ENCODE data around the gene ERC2. TPM values are rescaled to one million over a fixed set of nuclear protein-coding genes. Genes with fewer than 3 reads are reported as not detected.

Gene ERC2
- total and polyA plus RNA-seq, 2 of the 8 experiments (the other 6 are each of a cell fraction or from before 2014, with no cell fraction given): 16.4 to 22.8 TPM

- no peak overlapping the region for H2BK5ac ChIP-seq (ENCODE audit: low read depth, low read length)
- H3K9me3 ChIP-seq (ENCODE audit: insufficient read depth in 2 of 2, low read depth in 1 of 2, low read length in 1 of 2): no peaks in the 10 kb centered on the region
- no peaks in the 10 kb centered on the region for H3K79me2 ChIP-seq (ENCODE audit: control insufficient read depth in 1 of 2, insufficient read depth in 2 of 2, low read length in 2 of 2)
- H2BK15ac ChIP-seq (ENCODE audit: low read length): no peak overlapping the region
- DNase-seq (ENCODE audit: low read depth in 1 of 2, low spot score in 2 of 2): peak in 1 of 2 experiments; percentile 43
- no peak overlapping the region for H4K91ac ChIP-seq (replicated peaks; ENCODE audit: insufficient read length, low read length)
- H3K79me1 ChIP-seq (ENCODE audit: low read depth, low read length): no peaks in the 10 kb centered on the region
- no peak overlapping the region for H2BK120ac ChIP-seq (replicated peaks; ENCODE audit: low read depth, low read length)
- no peak overlapping the region for H3K23ac ChIP-seq (ENCODE audit: insufficient read length)
- no peak overlapping the region for H3K56ac ChIP-seq (replicated peaks; ENCODE audit: insufficient read length, low read depth, low read length)
- no peak overlapping the region for H2BK20ac ChIP-seq (ENCODE audit: low read length)
- no peak overlapping the region; a peak in 2 of 7 replicates for H3K9ac ChIP-seq (replicated peaks in 1 of 4; ENCODE audit: extremely low read depth in 1 of 4, low read depth in 3 of 4, low read length in 3 of 4)
- no peak overlapping the region for H2AFZ ChIP-seq (ENCODE audit: low read length)
- H3K4me1 ChIP-seq (replicated peaks in 1 of 4; ENCODE audit: control insufficient read depth in 3 of 4, insufficient read depth in 4 of 4, low read length in 3 of 4): peaks cover 0 to 13% (median 6%) of the 10 kb centered on the region in 4 experiments; a peak in 3 of 7 replicates
- H3K23me2 ChIP-seq (ENCODE audit: low read depth, low read length): no peaks in the 10 kb centered on the region
- H4K20me1 ChIP-seq (replicated peaks in 1 of 2; ENCODE audit: control insufficient read depth in 1 of 2, insufficient read depth in 2 of 2, low read length in 2 of 2): no peaks in the 10 kb centered on the region
- no peaks in the 10 kb centered on the region for H3K27me3 ChIP-seq (replicated peaks in 1 of 4; ENCODE audit: control insufficient read depth in 3 of 4, extremely low read depth in 1 of 4, insufficient read depth in 3 of 4, low read length in 3 of 4)
- H3K18ac ChIP-seq (ENCODE audit: extremely low read depth, low read length): no peak overlapping the region
- POLR2A ChIA-PET (ENCODE audit: partially characterized antibody): no interaction called here
- H4K8ac ChIP-seq (ENCODE audit: extremely low read depth, insufficient read depth, low read length): no peak overlapping the region
- WGBS, 2 experiments (ENCODE audit: extremely low coverage in 1 of 2, insufficient coverage in 1 of 2, insufficient read length in 1 of 2, insufficient replicate concordance in 2 of 2, low coverage in 1 of 2, low lambda C conversion rate in 2 of 2, missing lambda C conversion rate in 1 of 2): 30% methylated on average over 2 of the region's 2 CpGs; no CpG with 5 or more reads in 1 of the 2 experiments
- no peak overlapping the region for H3K27ac ChIP-seq (ENCODE audit: low read depth, low read length)
- H3K4ac ChIP-seq (replicated peaks; ENCODE audit: insufficient read length, low read depth, low read length): no peak overlapping the region
- CTCF ChIA-PET (ENCODE audit: partially characterized antibody): interaction anchor here (0.9 to 1.3 kb wide), 2 partner anchors 161 to 400 kb away, joined by 3 to 4 read pairs; no protein-coding TSS in a partner anchor
- peak; percentile 85 for FAIRE-seq
- no peak overlapping the region for H3K4me3 ChIP-seq (ENCODE audit: extremely low read depth in 1 of 4, insufficient read depth in 2 of 4, low read depth in 3 of 4, low read length in 4 of 4)
- no peak overlapping the region for H2BK12ac ChIP-seq (ENCODE audit: low read depth, low read length)
- no peak overlapping the region for H3K14ac ChIP-seq (ENCODE audit: insufficient read length)
- no peaks in the 10 kb centered on the region for H3K36me3 ChIP-seq (ENCODE audit: control insufficient read depth in 2 of 4, insufficient read depth in 4 of 4, low read length in 3 of 4)
- peak overlapping the region in 1 of 2 experiments; percentile 22; a peak in 1 of 4 replicates for H3K4me2 ChIP-seq (ENCODE audit: insufficient read depth in 1 of 2, low read depth in 2 of 2, low read length in 2 of 2)
- no peak overlapping the region for H4K5ac ChIP-seq (ENCODE audit: insufficient read length, low read depth, low read length)
- H2AK5ac ChIP-seq (ENCODE audit: low read depth, low read length): no peak overlapping the region
- peak; percentile 9; the same call in 1 of the 2 replicates for TF ChIP-seq SIX5 (IDR thresholded peaks at IDR 0.05; ENCODE audit: low read depth, low read length)
- TF ChIP-seq TAF1 (IDR thresholded peaks at IDR 0.05; ENCODE audit: low read depth, low read length): no peak
- TF ChIP-seq USF2 (IDR thresholded peaks at IDR 0.05; ENCODE audit: low read length): 0 out of 2 replicates have a peak, but pooled peaks have one; percentile 31
- TF ChIP-seq KDM1A (IDR thresholded peaks at IDR 0.05; ENCODE audit: borderline replicate concordance, low read length): no peak
- no peak for TF ChIP-seq CEBPB (IDR thresholded peaks at IDR 0.05; ENCODE audit: low read depth, low read length)
- TF ChIP-seq TBP (IDR thresholded peaks at IDR 0.05; ENCODE audit: low read depth, low read length): no peak
- no peak for TF ChIP-seq SAP30 (IDR thresholded peaks at IDR 0.05; ENCODE audit: insufficient read depth, insufficient replicate concordance, low read length)
These were observed 586.3 kb downstream of the ERC2 start for GRCh38 chr3:55882006-55882405.

Data from H1 (cell line).